GM18868 (cell line): Measurements from ENCODE around the gene LPCAT1.
"Not testable (repeated sequence)": the region's sequence is repeated elsewhere in the genome, so short reads cannot be mapped to it uniquely, and the experiment has no call there.

Experiments
- ATAC-seq: cut with Tn5 transposase; IDR thresholded peaks from one replicate; pipeline ENCODE4 v1.9.1; 2021; ENCODE audit warnings: mild to moderate bottlenecking, moderate library complexity; ENCODE audit not compliant: unreplicated experiment

The LPCAT1 gene

DNA sequence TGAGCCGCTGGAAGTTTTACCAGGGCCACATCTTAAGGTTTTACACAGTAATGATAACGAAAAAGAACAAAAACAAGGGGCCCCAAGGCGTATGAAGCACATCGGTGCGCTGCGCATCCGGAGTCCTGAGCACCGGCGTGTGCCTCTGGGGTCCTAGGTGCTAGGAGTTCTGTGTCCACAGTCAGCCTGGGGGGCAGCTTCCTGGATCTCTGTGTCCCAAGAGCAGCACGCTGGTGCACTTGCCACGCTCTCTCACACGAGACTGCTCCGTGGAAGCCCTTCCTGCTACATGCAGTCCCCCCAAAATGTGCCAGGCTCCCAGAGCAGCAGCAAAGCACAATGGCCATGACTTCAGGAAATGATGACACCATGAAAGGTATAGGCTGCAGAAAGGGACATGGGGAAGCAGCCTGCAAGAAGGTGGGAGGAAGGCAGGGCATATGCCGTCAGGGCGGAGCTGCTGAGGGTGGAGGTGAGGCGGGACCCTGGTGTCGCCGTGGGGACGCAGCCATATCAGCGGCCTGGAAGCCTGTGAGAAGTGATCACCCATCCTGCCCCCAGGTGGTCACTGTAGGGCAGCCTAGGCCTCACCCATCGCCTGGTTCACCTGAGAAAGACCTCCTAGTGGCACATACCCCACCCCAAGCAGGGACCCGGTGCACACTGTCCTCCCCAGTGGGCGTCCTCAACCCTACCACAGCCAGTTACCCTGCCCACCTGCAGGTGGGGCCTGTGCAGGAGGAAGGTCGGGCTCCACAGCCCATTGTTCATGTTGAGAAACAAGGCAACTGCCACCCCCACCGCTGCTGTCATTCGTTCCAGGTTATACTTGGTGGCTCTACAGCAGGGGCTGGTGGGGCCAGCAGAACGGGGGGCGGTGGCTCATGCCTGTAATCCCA lies 54.9 kb downstream of the LPCAT1 start:
- ATAC-seq, result no peak

DNA sequence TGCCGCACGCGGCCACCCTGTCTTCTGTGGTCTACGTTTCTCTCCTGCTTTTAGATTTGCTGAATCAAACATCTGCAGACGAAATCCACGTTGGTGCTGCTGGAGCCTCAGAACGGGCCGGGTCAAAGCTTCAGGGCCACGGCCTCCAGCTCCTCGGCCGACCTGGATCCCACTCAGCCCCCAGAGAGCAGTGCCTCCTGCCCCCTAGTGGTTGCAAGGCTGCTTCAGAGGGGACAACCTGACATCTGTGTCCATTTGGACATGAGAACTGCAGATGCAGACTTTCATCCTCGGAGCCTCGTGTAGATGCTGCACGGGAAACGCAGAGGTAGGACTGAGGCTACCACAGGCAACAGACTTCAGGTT lies 55.5 kb downstream of the LPCAT1 start:
- no peak for ATAC-seq

- ATAC-seq, result no peak
Measured at GRCh38 chr5:1467341-1468246, 56.2 kb downstream of the LPCAT1 start.

- no peak for ATAC-seq
Measured at GRCh38 chr5:1466631-1467265, 57.0 kb downstream of the LPCAT1 start.

DNA sequence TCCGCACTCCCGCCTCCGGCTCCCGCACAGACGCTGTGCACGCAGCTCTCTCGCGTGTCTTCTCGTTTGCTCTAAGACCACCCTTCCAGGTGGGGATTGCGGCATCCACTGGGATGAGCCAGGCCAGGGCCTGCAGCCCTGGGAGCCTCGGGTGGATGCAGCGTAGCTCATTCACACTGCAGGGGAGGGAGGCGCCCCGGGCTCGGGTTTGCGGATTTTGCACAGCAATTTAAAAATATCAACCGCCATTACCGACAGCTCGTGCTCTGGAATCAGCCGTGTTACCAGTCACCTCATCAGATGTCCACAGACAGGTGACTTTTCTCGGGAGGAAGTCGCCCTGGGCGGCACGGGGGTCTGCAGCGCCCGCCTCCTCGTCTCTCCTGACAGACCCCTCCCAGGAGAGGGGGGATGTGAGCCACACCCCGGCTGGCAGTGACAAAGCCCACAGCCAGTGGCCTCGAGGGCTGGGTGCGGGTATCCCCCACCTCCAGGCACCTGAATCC lies 57.7 kb downstream of the LPCAT1 start:
- no peak for ATAC-seq

DNA sequence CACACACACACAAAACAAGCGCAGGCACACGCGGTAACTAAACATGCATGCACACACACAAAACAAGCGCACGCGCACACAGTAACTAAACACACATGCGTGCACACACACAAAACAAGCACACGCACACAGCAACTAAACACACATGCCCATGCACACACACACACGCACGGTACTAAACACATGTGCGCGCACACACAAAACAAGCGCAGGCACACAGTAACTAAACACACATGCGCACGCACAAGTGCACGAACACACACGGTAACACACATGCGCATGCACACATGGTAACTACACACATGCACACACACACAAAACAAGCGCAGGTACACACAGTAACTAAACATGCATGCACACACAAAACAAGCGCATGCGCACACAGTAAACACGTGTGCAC lies 58.6 kb downstream of the LPCAT1 start:
- no peak for ATAC-seq

DNA sequence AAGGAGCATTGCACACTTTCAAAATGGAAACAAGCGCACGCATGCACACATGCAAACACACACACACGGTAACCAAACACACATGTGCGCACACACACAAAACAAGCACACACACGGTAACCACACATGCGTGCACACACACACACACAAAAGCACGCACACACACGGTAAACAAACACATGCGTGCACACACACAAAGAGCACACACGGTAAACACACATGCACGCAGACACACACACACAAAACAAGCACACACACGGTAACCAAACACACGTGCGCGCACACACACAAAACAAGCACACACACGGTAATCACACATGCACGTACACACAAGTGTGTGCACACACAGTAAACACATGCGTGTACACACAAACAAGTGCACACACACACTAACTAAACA lies 59.2 kb downstream of the LPCAT1 start:
- ATAC-seq, result no peak

- ATAC-seq, result no peak
Measured at GRCh38 chr5:1464096-1464446, 59.7 kb downstream of the LPCAT1 start.

GRCh38 chr5:1463326-1464095 lies 60.2 kb downstream of the LPCAT1 start:
- no peak for ATAC-seq

DNA sequence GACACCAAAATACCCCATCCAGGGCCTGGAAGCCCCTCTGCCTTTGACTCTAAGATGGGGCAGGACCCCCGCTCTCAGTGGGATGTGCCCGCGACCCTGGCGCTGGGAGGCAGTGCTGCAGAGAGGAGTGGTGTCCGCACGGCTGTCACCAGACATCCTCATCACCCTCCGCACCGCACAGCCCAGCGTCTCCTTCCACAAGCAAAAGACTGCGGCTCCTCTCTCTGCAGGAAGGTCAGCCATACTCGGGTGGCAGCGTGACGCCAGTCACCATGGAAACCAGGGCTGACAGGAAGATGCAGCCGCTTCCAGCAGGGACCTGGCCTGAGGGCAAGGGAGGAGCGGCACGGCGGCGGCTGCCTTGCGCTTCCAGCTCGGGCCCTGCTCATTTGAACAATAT lies 61.4 kb downstream of the LPCAT1 start:
- ATAC-seq, result no peak

DNA sequence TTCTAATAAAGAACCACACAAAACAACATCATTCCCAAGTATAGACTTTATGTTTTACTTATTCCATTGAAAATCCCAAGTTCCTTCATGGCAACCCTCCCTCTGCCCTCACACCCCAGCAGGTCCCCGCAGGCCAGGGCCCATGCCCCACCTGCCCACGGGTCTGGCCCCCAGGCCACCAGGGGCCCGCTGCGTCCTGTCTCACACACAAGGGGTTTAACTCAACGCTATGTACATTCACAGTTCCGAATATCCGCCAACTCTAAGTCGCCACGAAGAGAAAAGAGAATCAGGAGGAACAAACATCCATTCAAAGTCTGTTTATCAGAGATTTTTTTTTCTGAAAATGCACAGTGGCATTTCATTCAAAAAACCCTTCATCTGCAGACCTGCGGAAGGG lies 62.4 kb downstream of the LPCAT1 start:
- no peak for ATAC-seq

DNA sequence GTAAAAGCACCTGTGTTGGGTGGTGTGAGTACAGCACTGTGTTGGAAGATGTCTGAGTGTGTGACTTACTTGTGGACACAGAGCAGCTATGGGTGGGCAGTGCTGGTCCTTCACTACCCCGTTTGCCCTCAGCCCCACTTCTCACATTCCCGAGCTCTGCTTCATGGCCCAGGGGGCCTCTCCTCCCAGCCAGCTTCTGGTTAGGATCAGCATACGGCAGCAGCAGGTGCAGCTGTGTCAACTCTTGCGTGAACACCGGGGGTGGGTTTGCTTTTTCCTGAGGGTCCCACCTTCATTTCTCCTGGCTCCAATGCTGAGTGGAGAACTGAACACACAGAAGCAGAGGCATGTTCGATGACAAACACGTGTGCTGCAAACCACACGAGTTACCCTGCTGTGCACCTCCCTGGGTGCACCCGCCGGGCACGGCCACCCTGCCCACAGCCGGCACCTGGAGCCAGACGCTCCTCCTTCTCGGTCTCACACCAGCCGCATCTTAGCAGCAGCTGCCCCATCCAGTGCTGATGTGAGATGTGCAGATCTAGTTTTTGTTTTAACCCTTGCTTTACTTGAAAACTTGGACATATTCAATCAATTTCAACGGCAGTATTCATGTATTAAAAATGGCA lies 63.6 kb downstream of the LPCAT1 start:
- no peak for ATAC-seq

- not testable (repeated sequence) for ATAC-seq
Measured at GRCh38 chr5:1459435-1459834, 64.3 kb downstream of the LPCAT1 start.

GRCh38 chr5:1456110-1456881 lies 67.5 kb downstream of the LPCAT1 start:
- not testable (repeated sequence) for ATAC-seq

DNA sequence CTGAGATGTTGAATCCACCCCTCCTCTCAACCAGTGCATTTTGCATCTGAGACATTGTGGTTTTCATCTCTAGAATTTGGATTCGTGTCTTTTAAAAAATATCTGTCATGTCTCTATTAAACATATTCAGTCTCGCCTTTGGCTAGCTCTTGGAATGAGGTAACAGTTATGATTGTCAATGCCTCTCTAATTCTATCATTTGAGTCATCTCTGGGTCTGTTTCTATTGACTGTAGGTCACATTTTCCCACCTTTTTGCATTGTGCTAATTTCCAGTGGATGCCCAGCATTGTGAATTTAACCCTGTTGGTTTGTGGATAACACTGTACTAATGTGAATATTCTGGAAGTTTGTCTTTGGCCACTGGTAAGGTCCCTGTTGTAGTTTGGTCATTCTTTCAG lies 70.1 kb downstream of the LPCAT1 start:
- no peak for ATAC-seq

GRCh38 chr5:1449081-1449630 lies 74.6 kb downstream of the LPCAT1 start:
- no peak for ATAC-seq

- no peak for ATAC-seq
Measured at GRCh38 chr5:1448511-1449011, 75.2 kb downstream of the LPCAT1 start.

GRCh38 chr5:1447671-1448361 lies 75.9 kb downstream of the LPCAT1 start:
- no peak for ATAC-seq
